Mesothelial cell of epicardium (in vitro differentiated cells): ENCODE results near the gene TAL1. TPM values are rescaled to one million over a fixed set of nuclear protein-coding genes. Genes with fewer than 3 reads are reported as not detected.
A peak's percentile ranks its signal among the peaks of the same experiment; 100 is the strongest.

Experiments used
- DNase-seq, 2 experiments: peaks; one replicate each; pipeline ENCODE4 v3.0.0; 2021; ENCODE audit warnings: low spot score in 2 of 2; ENCODE audit not compliant: unreplicated experiment in 2 of 2
- H3K27ac Mint-ChIP-seq: 2 replicates; pipeline ENCODE4 v1.8.0; 2021; ENCODE audit warnings: mixed read lengths
- H3K27me3 Mint-ChIP-seq: 2 replicates; pipeline ENCODE4 v1.8.0; 2021; ENCODE audit warnings: low read depth, mixed read lengths
- H3K36me3 Mint-ChIP-seq: 2 replicates; pipeline ENCODE4 v1.8.0; 2021; ENCODE audit warnings: mixed read lengths
- H3K4me1 Mint-ChIP-seq: 2 replicates; pipeline ENCODE4 v1.8.0; 2021; ENCODE audit warnings: mixed read lengths
- H3K4me3 Mint-ChIP-seq: 2 replicates; pipeline ENCODE4 v1.8.0; 2021; ENCODE audit warnings: mild to moderate bottlenecking, moderate library complexity, mixed read lengths
- H3K9me3 Mint-ChIP-seq: 2 replicates; pipeline ENCODE4 v1.8.0; 2021; ENCODE audit warnings: mixed read lengths
- CTCF ChIP-seq: fragments of 200-600 bp; sonication (generic); IDR thresholded peaks from one replicate; pipeline ENCODE4 v1.5.0; 2021; ENCODE audit warnings: antibody characterized with exemption; ENCODE audit not compliant: unreplicated experiment
- total RNA-seq: library from RNA; stranded (reverse); gene quantifications from 3 replicates; pipeline ENCODE4 v1.2.1, GENCODE V29; 2021

Gene TAL1
- total RNA-seq, 1 donor from 2014 or later: not detected

- no peaks in the 10 kb centered on the region for H3K9me3 Mint-ChIP-seq
- H3K36me3 Mint-ChIP-seq: no peaks in the 10 kb centered on the region
- no peak overlapping the region for H3K4me3 Mint-ChIP-seq
- H3K27me3 Mint-ChIP-seq: peaks cover 15% of the 10 kb centered on the region
- no peak overlapping the region for H3K27ac Mint-ChIP-seq
- peaks cover 22% of the 10 kb centered on the region for H3K4me1 Mint-ChIP-seq
- no peak for DNase-seq
- no peak for TF ChIP-seq CTCF
These were observed 41.2 kb downstream of the TAL1 start for GRCh38 chr1:47190857-47191256.

- TF ChIP-seq CTCF: no peak
- Mint-ChIP-seq H3K36me3 (no peaks in the 10 kb centered on the region), H3K27ac (peak overlapping the region; percentile 26), H3K27me3 (peaks cover 19% of the 10 kb centered on the region), H3K4me1 (peaks cover 22% of the 10 kb centered on the region), H3K9me3 (no peaks in the 10 kb centered on the region), H3K4me3 (no peak overlapping the region)
- DNase-seq: no peak
These were observed 41.5 kb downstream of the TAL1 start for GRCh38 chr1:47190509-47190855.

GRCh38 chr1:47189844-47190508 is 42.0 kb downstream of the TAL1 start, which contains the start of gene PDZK1IP1:
TSS of gene PDZK1IP1 (minus strand) at chr1:47190036. CDS start at chr1:47189932, 104 bp downstream.
- peak in 1 of 2 experiments; percentile 39 for DNase-seq
- Mint-ChIP-seq H3K4me1 (peaks cover 22% of the 10 kb centered on the region), H3K27ac (peak within 1 kb of the TSS; percentile 30), H3K9me3 (no peaks in the 10 kb centered on the region), H3K4me3 (no peak within 1 kb of the TSS), H3K27me3 (peaks cover 18% of the 10 kb centered on the region), H3K36me3 (no peaks in the 10 kb centered on the region)
- no peak for TF ChIP-seq CTCF

GRCh38 chr1:47188791-47189785 is 42.9 kb downstream of the TAL1 start:
- Mint-ChIP-seq H3K36me3 (no peaks in the 10 kb centered on the region), H3K4me3 (no peak overlapping the region), H3K9me3 (no peaks in the 10 kb centered on the region), H3K27ac (no peak overlapping the region), H3K27me3 (peaks cover 16% of the 10 kb centered on the region), H3K4me1 (peaks cover 22% of the 10 kb centered on the region)
- DNase-seq: peak in 1 of 2 experiments; percentile 25
- TF ChIP-seq CTCF: no peak

- Mint-ChIP-seq H3K9me3 (no peaks in the 10 kb centered on the region), H3K4me3 (no peak overlapping the region), H3K36me3 (no peaks in the 10 kb centered on the region), H3K27me3 (peaks cover 20% of the 10 kb centered on the region), H3K4me1 (peaks cover 19% of the 10 kb centered on the region), H3K27ac (no peak overlapping the region)
- peak in 1 of 2 experiments; percentile 29 for DNase-seq
- no peak for TF ChIP-seq CTCF
These were observed 44.1 kb downstream of the TAL1 start for GRCh38 chr1:47187926-47188250.
